ENCODE data around the gene ARHGAP32.

The ARHGAP32 gene

DNA sequence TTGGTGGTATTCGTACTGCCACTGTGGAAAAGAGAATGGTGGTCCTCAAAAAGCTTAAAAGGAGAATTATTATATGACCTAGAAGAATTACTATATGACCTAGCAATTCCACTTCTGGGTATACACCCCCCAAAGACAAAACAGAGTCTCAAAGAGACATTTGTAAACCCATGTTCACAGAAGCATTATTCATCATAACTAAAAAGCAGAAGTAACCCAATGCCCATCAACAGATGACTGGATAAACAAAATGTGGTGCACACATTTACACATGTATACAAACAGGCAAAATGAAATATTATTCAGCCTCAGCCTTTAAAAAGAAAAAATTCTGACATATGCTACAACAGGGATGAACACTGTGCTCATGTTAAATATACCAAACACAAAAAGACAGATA is 89.4 kb downstream of the ARHGAP32 start:
- no peak for DNase-seq

DNA sequence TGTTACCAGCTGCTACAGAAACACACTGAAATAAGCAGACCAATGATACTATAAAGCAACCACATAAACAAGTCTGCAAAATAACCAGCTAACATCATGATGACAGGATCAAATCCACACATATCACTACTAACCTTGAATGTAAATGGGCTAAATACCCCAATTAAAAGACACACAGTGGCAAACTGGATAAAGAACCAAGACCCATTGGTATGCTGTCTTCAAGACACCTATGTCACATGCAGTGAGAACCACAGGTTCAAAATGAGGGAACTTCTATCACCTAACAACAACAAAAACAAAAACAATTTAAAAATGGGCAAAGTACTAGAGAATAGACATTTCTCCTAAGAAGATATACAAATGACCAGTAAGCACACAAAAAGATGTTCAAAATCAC is 89.9 kb downstream of the ARHGAP32 start:
- DNase-seq = no peak

DNA sequence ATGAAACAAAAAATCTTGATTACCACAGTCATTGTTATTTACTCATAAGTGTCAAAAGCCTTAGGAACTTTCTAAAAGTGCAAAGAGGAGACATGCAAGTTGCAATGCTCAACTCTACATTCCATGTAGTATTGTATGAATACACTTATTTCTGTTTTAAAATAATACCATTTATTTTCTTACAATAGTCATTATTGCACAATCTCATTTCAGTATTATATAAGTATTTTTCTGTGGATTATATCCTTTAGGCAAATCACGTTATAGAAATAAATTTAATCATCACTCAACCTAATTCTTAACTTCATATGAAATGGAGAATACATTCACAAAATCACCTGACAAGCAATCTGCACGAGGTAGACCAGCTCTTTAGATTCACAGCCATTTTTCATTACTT is 98.8 kb downstream of the ARHGAP32 start:
- DNase-seq = no peak

DNA sequence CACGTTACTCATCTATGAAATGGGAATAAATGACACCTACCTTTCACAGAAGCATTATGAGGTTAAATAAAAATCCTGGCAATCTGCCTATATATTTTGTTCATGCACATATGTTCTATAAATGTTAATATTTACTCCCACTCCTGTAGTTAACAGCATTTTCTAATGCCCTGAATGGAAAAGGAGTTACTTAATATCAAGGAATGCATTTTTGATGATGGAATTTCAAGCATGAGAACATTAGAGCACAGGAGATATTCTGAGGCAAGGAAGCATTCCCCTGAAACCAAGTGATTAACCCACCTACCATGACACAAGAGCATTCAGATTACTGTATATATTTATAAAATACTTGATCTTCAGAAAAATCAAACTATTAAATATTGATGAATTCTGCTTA is 102.1 kb downstream of the ARHGAP32 start:
- DNase-seq = no peak

DNA sequence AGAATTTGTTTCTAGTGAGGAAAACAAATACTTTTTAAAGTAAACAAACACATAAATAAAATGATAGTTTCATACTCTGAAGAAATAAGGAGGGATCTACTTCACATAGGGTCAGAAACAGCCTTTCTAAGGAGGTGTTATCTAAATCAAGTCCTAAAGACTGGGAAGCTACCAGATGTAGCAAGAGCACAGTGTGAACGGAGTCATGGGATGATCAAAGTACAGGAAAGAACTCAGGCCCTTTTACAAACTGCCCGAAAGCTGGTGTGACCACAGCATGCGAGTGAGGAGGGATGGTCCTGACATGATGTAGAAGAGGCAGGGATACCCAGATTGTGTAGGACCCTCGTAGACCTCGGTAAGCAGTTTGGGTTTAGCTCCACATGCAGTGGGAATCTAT is 102.8 kb downstream of the ARHGAP32 start:
- DNase-seq = no peak

DNA sequence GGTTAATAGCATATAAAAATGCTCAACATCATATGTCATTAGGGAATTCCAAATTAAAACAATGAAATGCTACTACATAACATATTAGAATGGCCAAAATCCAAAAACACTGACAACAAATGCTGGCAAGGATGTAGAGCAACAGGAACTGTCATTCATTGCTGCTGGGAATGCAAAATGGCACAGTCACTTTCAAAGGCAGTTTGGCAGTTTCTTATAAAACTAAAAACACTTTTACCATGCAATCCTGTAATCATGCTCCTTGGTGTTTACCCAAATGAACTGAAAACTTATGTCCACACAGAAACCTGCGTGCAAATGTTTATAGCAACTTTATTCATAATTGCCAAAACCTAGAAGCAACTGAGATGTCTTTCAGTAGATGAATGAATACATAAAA is 105.1 kb downstream of the ARHGAP32 start:
- DNase-seq = no peak

DNA sequence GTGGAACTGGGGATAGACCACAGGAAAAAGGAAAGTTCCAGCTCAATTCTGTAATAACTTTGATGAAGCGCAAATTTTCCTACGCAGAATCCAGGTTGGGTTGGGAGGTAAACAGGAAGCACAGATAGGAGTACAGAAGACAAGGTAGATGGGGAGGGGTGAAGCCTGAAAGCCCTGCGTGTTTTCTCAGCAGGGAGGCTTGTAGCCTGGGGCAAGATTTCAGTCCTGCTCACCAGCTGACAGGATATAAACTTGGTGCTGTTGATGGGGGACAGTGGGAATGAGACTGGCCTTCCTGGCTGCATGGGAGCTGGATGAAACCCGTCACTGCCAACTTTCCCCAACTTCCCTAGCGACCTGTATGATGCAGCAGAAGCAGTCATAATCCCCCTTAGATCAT is 114.9 kb downstream of the ARHGAP32 start:
- no peak for DNase-seq

DNA sequence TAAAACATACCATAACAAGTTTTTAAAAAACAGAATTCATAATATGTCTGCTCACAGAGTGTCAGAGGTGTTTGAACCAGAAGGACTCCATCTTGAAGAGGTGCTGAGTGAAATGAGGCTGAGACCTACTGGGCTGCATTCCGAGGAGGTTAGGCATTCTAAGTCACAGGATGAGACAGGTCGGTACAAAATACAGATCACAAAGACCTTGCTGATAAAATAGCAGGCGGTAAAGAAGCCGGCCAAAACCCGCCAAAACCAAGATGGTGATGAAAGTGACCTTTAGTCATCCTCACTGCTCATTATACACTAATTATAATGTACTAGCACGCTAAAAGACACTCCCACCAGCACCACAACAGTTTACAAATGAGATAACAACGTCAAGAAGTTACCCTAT is 116.4 kb downstream of the ARHGAP32 start:
- DNase-seq = no peak

DNA sequence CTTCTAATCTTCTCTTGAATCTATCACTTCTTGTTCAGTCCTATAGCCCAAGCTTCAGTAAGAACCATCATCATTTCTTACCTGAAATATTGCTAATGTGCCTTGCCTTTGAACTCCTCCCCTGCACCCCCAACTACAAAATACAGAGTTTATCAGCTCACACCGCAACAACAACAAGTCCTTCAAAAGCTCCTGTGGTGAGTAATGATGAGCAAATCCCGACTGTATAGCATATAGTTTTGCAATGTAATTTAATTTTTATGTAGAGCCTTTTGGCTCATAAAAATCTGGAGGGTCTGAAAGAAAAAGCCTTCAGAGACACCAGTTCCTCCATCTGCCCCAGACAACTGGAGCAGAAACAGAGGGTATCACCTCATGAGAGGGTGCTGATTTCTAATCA is 124.7 kb downstream of the ARHGAP32 start:
- no peak for DNase-seq

DNA sequence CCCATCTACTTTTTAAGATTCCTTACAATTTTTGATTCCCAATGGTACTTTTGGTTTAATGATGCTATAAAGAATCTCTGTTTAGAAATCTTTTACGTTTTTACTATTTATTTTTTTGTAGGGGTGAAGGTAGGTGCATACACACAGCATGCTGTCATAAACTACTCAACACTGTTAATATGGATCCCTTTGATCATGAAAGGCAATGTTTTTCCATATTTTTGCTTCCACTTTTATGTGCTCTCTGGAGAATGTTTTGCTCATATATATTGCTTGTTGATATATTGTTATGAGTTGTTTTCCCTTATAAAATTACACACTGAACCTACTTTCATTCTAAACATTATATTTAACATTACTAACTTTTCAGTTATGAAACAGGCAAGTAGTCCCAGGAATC is 125.9 kb downstream of the ARHGAP32 start:
- no peak for DNase-seq

DNA sequence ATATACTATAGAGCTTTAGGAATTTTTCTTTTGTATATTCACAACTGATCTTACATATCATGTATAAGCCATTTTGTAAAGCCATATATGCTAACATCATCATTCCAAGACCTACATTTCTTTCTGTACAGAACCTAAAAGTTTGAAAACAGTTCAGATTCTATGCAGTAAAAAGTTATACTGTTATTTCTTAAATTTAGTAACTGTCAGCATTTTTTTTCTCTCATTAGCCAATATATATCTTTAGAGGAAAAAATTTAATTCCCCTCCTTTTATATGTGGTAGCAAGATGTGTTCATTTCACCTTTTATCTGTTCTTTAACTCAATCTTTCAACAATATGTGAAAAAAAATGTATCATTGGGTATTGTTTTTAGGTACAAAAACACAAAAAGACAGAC is 129.0 kb downstream of the ARHGAP32 start:
- DNase-seq = no peak

DNA sequence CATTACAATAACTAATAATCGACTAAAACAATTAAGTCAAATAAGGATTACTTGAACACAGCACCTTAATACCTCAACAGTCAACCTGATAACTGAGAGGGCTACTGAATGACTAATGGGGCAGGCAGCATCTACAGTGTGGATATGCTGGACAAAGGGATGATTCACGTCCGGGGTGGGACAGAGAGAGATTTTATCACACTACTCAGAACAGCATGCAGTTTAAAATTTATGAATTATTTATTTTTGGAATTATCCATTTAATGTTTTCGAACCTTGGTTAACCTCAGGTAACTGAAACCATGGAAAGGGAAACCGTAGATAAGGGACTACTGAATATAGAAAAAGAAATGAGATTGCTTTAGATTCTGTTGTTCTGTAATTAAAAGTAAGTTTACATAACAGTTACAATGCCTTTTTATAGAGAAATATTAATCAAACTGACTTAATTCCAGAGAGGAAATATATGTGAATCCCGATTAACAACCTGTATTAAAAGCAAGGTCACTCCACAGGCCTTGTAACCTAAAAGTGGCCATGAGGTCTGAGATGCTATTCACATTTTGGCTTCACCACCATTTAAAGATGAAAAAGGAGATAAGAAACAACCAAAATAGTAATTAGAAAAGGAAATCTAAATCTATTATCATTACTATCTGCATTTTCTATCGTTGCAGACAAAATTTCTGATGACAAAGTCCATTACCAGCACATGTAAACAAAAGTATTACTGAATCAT is 130.5 kb downstream of the ARHGAP32 start:
- DNase-seq = no peak

DNA sequence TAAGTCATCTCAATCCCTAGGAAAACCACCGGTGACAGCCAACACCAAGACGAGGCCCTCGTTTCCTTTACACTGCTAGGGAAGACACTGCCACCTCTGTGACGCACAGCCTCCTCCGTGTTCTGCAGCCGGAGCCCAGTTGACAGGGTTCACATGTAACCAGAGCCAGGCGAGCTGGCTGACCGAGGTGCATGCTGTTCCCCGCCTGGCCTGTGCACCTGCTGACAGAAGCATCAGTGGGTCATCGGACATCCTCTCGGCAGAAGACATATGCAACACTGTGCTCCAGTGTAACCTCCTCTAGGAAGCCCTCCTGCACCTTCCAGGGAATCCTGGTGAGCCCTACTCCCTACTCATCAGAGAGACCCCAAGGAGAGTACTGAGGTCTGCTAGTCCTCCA is 135.2 kb downstream of the ARHGAP32 start:
- no peak for DNase-seq

DNA sequence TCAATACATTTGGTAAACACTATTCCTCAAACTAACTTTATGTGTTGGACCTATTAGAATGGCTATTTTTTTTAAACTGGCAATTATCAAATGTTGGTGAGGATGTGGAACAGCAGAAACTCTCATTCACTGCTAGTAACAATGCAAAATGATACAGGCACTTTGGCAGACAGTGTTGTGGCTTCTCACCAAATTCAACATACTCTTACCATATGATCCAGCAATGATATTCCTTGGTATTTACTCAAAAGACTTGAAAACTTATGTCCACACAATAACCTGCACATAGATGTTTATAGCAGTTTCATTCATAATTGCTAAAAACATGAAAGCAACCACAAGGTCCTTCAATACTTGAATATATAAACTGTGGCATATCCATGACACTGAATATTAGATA is 136.9 kb downstream of the ARHGAP32 start:
- DNase-seq = no peak

DNA sequence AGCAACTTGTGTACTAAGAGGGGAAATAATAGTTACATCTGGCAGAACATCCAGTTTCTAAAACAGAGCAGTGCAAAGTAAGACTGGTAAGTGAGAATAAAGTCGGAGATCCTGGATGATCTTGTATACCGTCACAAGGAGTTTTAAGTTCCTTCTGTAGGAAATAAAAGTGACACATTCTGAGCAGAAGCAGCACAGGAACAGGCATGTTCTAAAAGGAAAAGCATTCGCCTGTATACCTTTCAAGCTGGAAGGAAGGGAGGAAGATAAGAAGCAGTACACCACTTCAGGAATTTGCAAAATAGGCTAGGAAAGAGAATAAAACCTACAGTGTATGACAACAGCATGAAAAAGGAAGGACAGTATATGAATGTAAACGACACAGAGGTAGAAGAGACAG is 143.2 kb downstream of the ARHGAP32 start:
- no peak for DNase-seq

DNA sequence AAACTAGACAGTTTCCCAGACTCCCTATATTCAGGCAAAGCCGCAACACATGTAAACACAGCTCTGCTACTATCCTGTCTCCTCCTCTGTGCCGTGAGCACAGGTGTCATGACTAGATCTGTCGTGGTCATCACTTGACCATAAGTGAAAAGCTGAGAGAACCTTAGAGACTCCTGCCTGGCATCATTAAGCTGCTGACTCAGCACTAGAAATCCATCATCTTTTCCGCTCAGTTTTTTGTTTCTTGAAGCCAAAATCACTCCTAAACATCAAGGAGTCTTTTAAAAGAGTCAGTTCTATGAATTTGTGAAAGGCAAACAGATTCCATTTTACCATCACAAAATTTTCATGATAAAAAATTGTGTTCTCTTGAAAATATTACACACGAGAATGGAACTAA is 147.0 kb downstream of the ARHGAP32 start:
- no peak for DNase-seq

DNA sequence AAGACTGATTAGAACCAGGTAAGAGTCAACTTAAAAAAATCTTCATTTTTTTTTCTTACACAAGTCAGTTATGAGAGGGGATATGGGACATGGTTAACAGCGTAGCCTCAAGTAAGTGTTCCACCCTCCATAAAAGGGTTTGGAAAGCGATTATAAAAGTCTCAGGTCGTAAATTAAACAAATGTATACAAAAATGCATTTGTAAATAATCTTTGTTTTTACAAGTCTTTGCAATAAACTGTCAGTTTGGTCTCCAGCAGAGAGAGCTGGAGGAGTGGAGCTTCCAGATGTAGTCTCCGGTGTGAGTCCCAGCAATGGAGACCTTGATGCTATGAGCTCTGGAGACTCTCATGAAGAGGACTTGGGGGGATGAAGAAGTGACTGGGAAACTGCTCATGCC is 149.6 kb downstream of the ARHGAP32 start:
- no peak for DNase-seq

DNA sequence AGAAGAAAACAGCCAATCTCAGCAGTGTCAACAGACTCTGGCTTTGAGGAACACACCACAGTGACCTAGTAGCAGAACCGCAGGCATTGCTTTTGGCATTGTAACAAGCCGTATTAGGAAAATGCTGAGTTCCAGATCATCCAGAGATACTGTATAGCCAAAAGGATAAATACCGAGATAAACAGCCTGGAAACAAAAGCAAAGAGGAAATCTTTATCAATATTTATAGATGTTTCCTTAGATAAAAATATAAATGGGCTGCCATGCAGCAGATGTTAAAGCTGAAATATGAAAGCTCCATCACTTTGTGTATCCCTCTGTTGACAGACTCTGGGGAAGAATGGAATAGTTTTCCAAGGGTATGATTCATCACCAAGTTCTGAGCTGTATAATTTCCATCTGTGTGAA is 150.5 kb downstream of the ARHGAP32 start:
- DNase-seq = no peak

DNA sequence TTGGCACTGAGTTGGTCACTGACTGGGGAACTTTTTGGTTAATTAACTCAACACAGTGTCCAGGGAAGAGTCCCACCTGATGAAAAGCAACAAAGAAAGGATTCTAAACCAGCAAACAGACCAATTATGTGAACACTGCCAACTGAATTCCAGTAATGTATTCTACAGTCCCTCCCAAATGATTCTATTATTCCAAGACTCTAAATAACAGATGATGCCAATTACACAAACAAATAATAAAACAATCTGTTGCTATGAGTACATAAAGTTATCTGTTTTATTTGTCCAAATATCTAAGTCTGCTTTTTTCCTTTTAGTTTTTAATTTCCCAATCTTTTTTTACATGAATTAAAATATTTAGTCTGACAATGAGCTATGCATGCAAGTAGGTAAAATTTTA is 151.2 kb downstream of the ARHGAP32 start:
- no peak for DNase-seq

DNA sequence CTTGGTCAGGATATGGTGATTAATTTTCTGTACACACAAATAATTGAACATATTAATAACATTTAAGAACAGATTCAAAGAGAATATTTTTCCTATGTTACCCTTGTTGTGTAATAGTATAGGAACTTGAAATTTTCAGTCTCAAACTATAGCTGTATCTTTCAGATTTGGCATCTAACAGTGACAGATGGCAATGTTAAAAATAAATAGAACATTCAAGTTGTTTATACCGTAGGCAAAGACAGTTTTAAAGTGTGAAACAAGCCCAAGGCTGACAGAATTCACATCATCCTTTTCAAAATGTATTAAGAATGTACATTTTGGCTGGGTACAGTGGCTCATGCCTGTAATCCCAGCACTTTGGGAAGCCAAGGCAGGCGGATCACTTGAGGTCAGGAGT is 156.9 kb downstream of the ARHGAP32 start:
- peak; percentile 1 for DNase-seq

DNA sequence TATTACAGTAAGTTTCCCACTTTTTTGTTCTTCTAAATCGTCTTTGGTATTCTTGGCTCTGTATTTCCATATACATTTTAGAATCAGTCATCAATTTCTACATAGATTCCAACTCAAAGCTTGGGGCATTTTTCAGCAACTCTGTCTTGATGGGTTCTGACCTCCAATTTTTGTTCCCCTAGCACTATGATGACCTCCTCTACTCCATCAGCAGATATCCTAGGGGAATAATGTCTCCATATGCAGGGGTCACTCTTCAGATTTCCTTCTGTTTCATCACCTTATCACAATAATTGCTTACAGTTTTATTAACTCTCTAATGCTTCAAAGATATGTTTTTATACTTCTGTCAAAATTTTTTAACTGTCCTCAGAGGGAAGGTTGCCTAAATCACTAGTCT is 158.1 kb downstream of the ARHGAP32 start:
- DNase-seq = no peak

DNA sequence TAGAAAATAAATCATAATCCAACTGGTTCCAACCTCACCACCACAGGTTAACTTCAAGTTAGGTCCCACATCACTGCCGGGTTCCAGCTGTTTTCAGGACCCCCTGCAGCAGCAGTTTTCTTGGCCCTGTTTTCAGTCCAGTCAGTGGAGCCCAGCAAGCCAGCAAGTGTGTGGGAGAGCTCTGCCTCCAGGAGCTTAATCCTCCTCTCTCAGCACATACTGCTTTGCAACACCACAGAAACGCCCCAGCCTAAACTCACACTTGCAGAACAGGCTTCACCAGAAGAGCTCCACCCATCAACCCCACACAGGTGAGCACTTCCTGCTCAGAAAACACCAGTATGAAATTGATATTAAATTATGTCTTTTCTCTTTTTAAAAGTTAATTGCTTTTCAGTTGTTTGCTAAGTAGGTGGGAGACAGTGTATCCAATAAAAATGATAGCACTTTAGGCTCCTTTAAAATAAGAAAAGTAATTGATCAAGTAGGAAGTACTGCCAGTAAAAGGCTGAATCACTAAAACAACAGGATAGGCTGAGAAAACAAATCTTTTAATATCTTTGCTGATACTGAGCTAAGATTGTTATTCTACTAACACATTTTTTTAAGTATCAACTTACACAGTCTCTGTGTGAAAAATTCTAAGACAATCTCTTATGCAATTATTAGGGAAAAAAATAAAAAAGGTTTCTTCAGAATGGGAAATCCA is 168.0 kb downstream of the ARHGAP32 start:
- DNase-seq = no peak

DNA sequence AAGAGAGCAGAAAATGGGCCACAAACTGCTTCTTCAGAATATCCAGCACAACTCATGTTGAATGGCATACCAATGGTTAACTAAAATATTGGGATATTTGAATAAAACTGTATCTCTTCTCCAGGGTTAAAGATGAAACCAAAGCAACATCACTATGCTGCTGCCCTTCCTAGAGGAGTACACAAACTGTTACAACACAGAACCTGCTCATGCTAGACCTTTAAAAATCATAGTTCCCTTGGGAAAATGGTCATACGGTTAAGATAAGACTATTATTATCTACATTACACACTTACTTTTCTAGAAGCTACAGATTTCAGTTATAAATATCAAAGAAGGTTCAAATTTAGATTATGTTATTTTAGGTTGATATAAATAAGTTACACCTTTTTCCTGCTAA is 170.8 kb downstream of the ARHGAP32 start:
- no peak for DNase-seq

DNA sequence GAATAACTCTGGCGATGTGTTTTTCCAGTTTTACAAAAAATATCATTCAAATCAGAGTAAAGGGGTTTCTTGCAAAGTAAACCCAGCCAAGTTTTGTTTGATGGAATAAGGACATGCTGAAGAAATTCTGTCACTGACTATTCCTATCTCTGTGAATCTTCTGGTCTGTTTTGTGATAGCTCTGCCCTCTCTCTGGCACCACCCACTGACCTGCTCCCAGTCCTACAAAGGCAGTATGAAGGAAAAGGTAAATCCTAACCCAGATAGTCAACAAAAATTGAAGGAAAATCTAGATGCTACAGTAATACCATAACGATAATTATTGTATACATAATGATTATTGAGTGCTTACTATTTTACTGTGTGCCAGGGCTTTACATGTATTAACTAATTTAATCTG is 173.1 kb downstream of the ARHGAP32 start:
- no peak for DNase-seq

DNA sequence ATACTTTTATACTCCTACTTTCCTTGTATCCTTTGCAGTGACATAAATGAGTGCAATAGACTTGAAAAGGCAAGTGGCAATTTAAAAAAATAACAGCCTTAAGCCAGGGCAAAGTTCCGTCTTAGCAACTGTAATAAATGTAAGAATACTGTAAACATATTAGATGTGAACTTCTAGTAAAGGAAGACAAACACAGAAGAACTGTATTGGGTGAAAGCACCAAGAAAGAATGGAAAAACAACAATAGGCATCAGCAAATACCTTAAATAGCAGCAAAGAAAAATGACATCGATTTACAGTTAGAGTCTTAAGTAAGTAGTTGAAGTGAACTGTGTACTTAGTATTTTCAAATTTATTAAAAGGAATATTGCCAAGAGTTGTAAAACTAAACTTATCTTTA is 174.0 kb downstream of the ARHGAP32 start:
- DNase-seq = no peak

Measured in NCI-H1694 treated with DMSO at 0.1 percent for 48 hours (cell line).